ENCODE data around the gene PRPH. TPM values are rescaled to one million over a fixed set of nuclear protein-coding genes. Genes with fewer than 3 reads are reported as not detected.
"Not testable (repeated sequence)": the region's sequence is repeated elsewhere in the genome, so short reads cannot be mapped to it uniquely, and the experiment has no call there.

The PRPH gene
- total RNA-seq: 0.28 TPM
- polyA plus RNA-seq: 1.6 TPM
- long read RNA-seq, donor 1: 0 reads
- long read RNA-seq, donor 2: 0 reads
- long read RNA-seq, donor 3: 0 reads
- long read RNA-seq, donor 4: 0 reads
- long read RNA-seq, donor 5: 0 reads
- long read RNA-seq, donor 6: 0 reads
- long read RNA-seq, donor 7: 0 reads
- long read RNA-seq, donor 8: 0 reads
- long read RNA-seq, donor 9: 0 reads
- long read RNA-seq, donor 10: 0 reads

GRCh38 chr12:49295082-49295936 lies at the start of gene PRPH:
Gene PRPH (plus strand): TSS chr12:49295147. CDS start chr12:49295201, 54 bp downstream.
- H3K4me3 ChIP-seq (ENCODE audit: low read length in 2 of 2): no peak within 1 kb of the TSS
- DNase-seq (ENCODE audit: low read depth in 6 of 9, low spot score in 9 of 9): peak in 1 of 9 donors; percentile 12
- H3K4me1 ChIP-seq (ENCODE audit: control insufficient read depth in 2 of 2, insufficient read depth in 2 of 2, low read length in 2 of 2): peaks cover 8 to 14% of the 10 kb centered on the region in 2 donors
- WGBS: 8% methylated on average over 82 of the region's 82 CpGs
- peaks cover 0 to 19% of the 10 kb centered on the region in 2 donors for H3K9me3 ChIP-seq (ENCODE audit: control insufficient read depth in 2 of 2, insufficient read depth in 1 of 2, low read length in 1 of 2)
- H3K27ac ChIP-seq (ENCODE audit: low read depth in 1 of 2, low read length in 1 of 2): no peak within 1 kb of the TSS
- H3K27me3 ChIP-seq (ENCODE audit: control insufficient read depth in 2 of 2, insufficient read depth in 1 of 2, low read length in 1 of 2): peaks cover 58 to 85% of the 10 kb centered on the region in 2 donors
- H3K36me3 ChIP-seq (ENCODE audit: control insufficient read depth in 2 of 2, insufficient read depth in 2 of 2, low read length in 1 of 2): no peaks in the 10 kb centered on the region

GRCh38 chr12:49251357-49251756 lies 43.6 kb upstream of the PRPH start:
- no peak for DNase-seq (ENCODE audit: low read depth in 6 of 9, low spot score in 9 of 9)
- Histone ChIP-seq H3K9me3 (ENCODE audit: control insufficient read depth in 2 of 2, insufficient read depth in 1 of 2, low read length in 1 of 2) (no peaks in the 10 kb centered on the region), H3K36me3 (ENCODE audit: control insufficient read depth in 2 of 2, insufficient read depth in 2 of 2, low read length in 1 of 2) (no peaks in the 10 kb centered on the region), H3K27me3 (ENCODE audit: control insufficient read depth in 2 of 2, insufficient read depth in 1 of 2, low read length in 1 of 2) (no peaks in the 10 kb centered on the region), H3K4me3 (ENCODE audit: low read length in 2 of 2) (no peak overlapping the region), H3K27ac (ENCODE audit: low read depth in 1 of 2, low read length in 1 of 2) (no peak overlapping the region), H3K4me1 (ENCODE audit: control insufficient read depth in 2 of 2, insufficient read depth in 2 of 2, low read length in 2 of 2) (no peaks in the 10 kb centered on the region)
- 98% methylated on average over 5 of the region's 5 CpGs for WGBS

- 97% methylated on average over 11 of the region's 11 CpGs for WGBS
- DNase-seq (ENCODE audit: low read depth in 6 of 9, low spot score in 9 of 9): no peak
- no peaks in the 10 kb centered on the region for H3K4me1 ChIP-seq (ENCODE audit: control insufficient read depth in 2 of 2, insufficient read depth in 2 of 2, low read length in 2 of 2)
- no peak overlapping the region for H3K27ac ChIP-seq (ENCODE audit: low read depth in 1 of 2, low read length in 1 of 2)
- H3K4me3 ChIP-seq (ENCODE audit: low read length in 2 of 2): no peak overlapping the region
- H3K36me3 ChIP-seq (ENCODE audit: control insufficient read depth in 2 of 2, insufficient read depth in 2 of 2, low read length in 1 of 2): no peaks in the 10 kb centered on the region
- no peaks in the 10 kb centered on the region for H3K9me3 ChIP-seq (ENCODE audit: control insufficient read depth in 2 of 2, insufficient read depth in 1 of 2, low read length in 1 of 2)
- H3K27me3 ChIP-seq (ENCODE audit: control insufficient read depth in 2 of 2, insufficient read depth in 1 of 2, low read length in 1 of 2): no peaks in the 10 kb centered on the region
Observed at GRCh38 chr12:49253033-49253623, 41.8 kb upstream of the PRPH start.

GRCh38 chr12:49255456-49255855 lies 39.5 kb upstream of the PRPH start:
- not testable (repeated sequence) for DNase-seq (ENCODE audit: low read depth in 6 of 9, low spot score in 9 of 9); H3K9me3 ChIP-seq (ENCODE audit: control insufficient read depth in 2 of 2, insufficient read depth in 1 of 2, low read length in 1 of 2); H3K27ac ChIP-seq (ENCODE audit: low read depth in 1 of 2, low read length in 1 of 2); H3K4me3 ChIP-seq (ENCODE audit: low read length in 2 of 2); H3K4me1 ChIP-seq (ENCODE audit: control insufficient read depth in 2 of 2, insufficient read depth in 2 of 2, low read length in 2 of 2); H3K27me3 ChIP-seq (ENCODE audit: control insufficient read depth in 2 of 2, insufficient read depth in 1 of 2, low read length in 1 of 2); H3K36me3 ChIP-seq (ENCODE audit: control insufficient read depth in 2 of 2, insufficient read depth in 2 of 2, low read length in 1 of 2)
- 97% methylated on average over 10 of the region's 10 CpGs for WGBS

GRCh38 chr12:49255857-49256637 lies 38.9 kb upstream of the PRPH start:
- Histone ChIP-seq H3K27ac (ENCODE audit: low read depth in 1 of 2, low read length in 1 of 2) (no peak overlapping the region), H3K4me3 (ENCODE audit: low read length in 2 of 2) (no peak overlapping the region), H3K4me1 (ENCODE audit: control insufficient read depth in 2 of 2, insufficient read depth in 2 of 2, low read length in 2 of 2) (no peaks in the 10 kb centered on the region), H3K9me3 (ENCODE audit: control insufficient read depth in 2 of 2, insufficient read depth in 1 of 2, low read length in 1 of 2) (no peaks in the 10 kb centered on the region), H3K27me3 (ENCODE audit: control insufficient read depth in 2 of 2, insufficient read depth in 1 of 2, low read length in 1 of 2) (no peaks in the 10 kb centered on the region), H3K36me3 (ENCODE audit: control insufficient read depth in 2 of 2, insufficient read depth in 2 of 2, low read length in 1 of 2) (no peaks in the 10 kb centered on the region)
- 95% methylated on average over 11 of the region's 11 CpGs for WGBS
- DNase-seq (ENCODE audit: low read depth in 6 of 9, low spot score in 9 of 9): no peak

- 81% methylated on average over 10 of the region's 10 CpGs for WGBS
- H3K9me3 ChIP-seq (ENCODE audit: control insufficient read depth in 2 of 2, insufficient read depth in 1 of 2, low read length in 1 of 2); H3K27ac ChIP-seq (ENCODE audit: low read depth in 1 of 2, low read length in 1 of 2); H3K27me3 ChIP-seq (ENCODE audit: control insufficient read depth in 2 of 2, insufficient read depth in 1 of 2, low read length in 1 of 2); H3K36me3 ChIP-seq (ENCODE audit: control insufficient read depth in 2 of 2, insufficient read depth in 2 of 2, low read length in 1 of 2); H3K4me1 ChIP-seq (ENCODE audit: control insufficient read depth in 2 of 2, insufficient read depth in 2 of 2, low read length in 2 of 2); DNase-seq (ENCODE audit: low read depth in 6 of 9, low spot score in 9 of 9); H3K4me3 ChIP-seq (ENCODE audit: low read length in 2 of 2): not testable (repeated sequence)
Observed at GRCh38 chr12:49257508-49258184, 37.3 kb upstream of the PRPH start.

- no peak for DNase-seq (ENCODE audit: low read depth in 6 of 9, low spot score in 9 of 9)
- peaks cover 0 to 2% of the 10 kb centered on the region in 2 donors for H3K36me3 ChIP-seq (ENCODE audit: control insufficient read depth in 2 of 2, insufficient read depth in 2 of 2, low read length in 1 of 2)
- no peak overlapping the region for H3K27ac ChIP-seq (ENCODE audit: low read depth in 1 of 2, low read length in 1 of 2)
- peaks cover 5 to 8% of the 10 kb centered on the region in 2 donors for H3K4me1 ChIP-seq (ENCODE audit: control insufficient read depth in 2 of 2, insufficient read depth in 2 of 2, low read length in 2 of 2)
- H3K9me3 ChIP-seq (ENCODE audit: control insufficient read depth in 2 of 2, insufficient read depth in 1 of 2, low read length in 1 of 2): no peaks in the 10 kb centered on the region
- H3K4me3 ChIP-seq (ENCODE audit: low read length in 2 of 2): no peak overlapping the region
- H3K27me3 ChIP-seq (ENCODE audit: control insufficient read depth in 2 of 2, insufficient read depth in 1 of 2, low read length in 1 of 2): no peaks in the 10 kb centered on the region
- WGBS: 99% methylated on average over 4 of the region's 4 CpGs
Observed at GRCh38 chr12:49259452-49259851, 35.5 kb upstream of the PRPH start.

- Histone ChIP-seq H3K27ac (ENCODE audit: low read depth in 1 of 2, low read length in 1 of 2) (no peak overlapping the region), H3K9me3 (ENCODE audit: control insufficient read depth in 2 of 2, insufficient read depth in 1 of 2, low read length in 1 of 2) (no peaks in the 10 kb centered on the region), H3K4me3 (ENCODE audit: low read length in 2 of 2) (no peak overlapping the region), H3K27me3 (ENCODE audit: control insufficient read depth in 2 of 2, insufficient read depth in 1 of 2, low read length in 1 of 2) (no peaks in the 10 kb centered on the region), H3K4me1 (ENCODE audit: control insufficient read depth in 2 of 2, insufficient read depth in 2 of 2, low read length in 2 of 2) (peaks cover 5 to 8% of the 10 kb centered on the region in 2 donors), H3K36me3 (ENCODE audit: control insufficient read depth in 2 of 2, insufficient read depth in 2 of 2, low read length in 1 of 2) (peaks cover 0 to 2% of the 10 kb centered on the region in 2 donors)
- no peak for DNase-seq (ENCODE audit: low read depth in 6 of 9, low spot score in 9 of 9)
- WGBS: 83% methylated on average over 3 of the region's 3 CpGs
Observed at GRCh38 chr12:49260166-49260565, 34.8 kb upstream of the PRPH start.

All from thymus (tissue), 14 donors.